ENCODE results near the gene TEX53. TPM values are rescaled to one million over a fixed set of nuclear protein-coding genes. Genes with fewer than 3 reads are reported as not detected.
A peak's percentile ranks its signal among the peaks of the same experiment; 100 is the strongest.

Gene TEX53
- total and polyA plus RNA-seq, 4 donors: not detected

GRCh38 chr9:114608525-114608796 is 49.1 kb downstream of the TEX53 start:
- H3K27me3 ChIP-seq (ENCODE audit: control insufficient read depth in 3 of 3, insufficient read depth in 3 of 3, low read length in 2 of 3): no peaks in the 10 kb centered on the region
- whole genome bisulfite sequencing, 2 donors: 97% methylated on average over 2 of the region's 2 CpGs
- ATAC-seq (ENCODE audit: insufficient read depth, low FRiP score): no peak

GRCh38 chr9:114607671-114608524 is 49.7 kb downstream of the TEX53 start:
- 83 to 85% methylated on average over 6 of the region's 6 CpGs for WGBS, 2 donors
- H3K36me3 ChIP-seq (ENCODE audit: control insufficient read depth in 4 of 4, insufficient read depth in 4 of 4, low read length in 4 of 4): peaks cover 0 to 2% (median 0%) of the 10 kb centered on the region in 4 donors
- H3K9me3 ChIP-seq (ENCODE audit: control insufficient read depth in 4 of 4, insufficient read depth in 3 of 4, low read length in 3 of 4): no peaks in the 10 kb centered on the region
- TF ChIP-seq CTCF (IDR thresholded peaks at IDR 0.05; ENCODE audit: control extremely low read depth, extremely low read depth): no peak
- no peak overlapping the region for H3K9ac ChIP-seq (ENCODE audit: insufficient read depth in 1 of 2, low read length in 2 of 2)
- H3K27me3 ChIP-seq (ENCODE audit: control insufficient read depth in 3 of 3, insufficient read depth in 3 of 3, low read length in 2 of 3): no peaks in the 10 kb centered on the region
- ATAC-seq (ENCODE audit: insufficient read depth, low FRiP score): no peak
- H3K4me3 ChIP-seq: no peak overlapping the region
- H3K4me1 ChIP-seq (ENCODE audit: control insufficient read depth in 5 of 5, insufficient read depth in 5 of 5, low read length in 5 of 5): peaks cover 0 to 22% (median 9%) of the 10 kb centered on the region in 5 donors
- no peak for DNase-seq
- no peak overlapping the region for H3K27ac ChIP-seq (ENCODE audit: low read depth in 1 of 2, low read length in 1 of 2)

More at GRCh38 chr9:114608525-114608796, 49.1 kb downstream of the TEX53 start:
- TF ChIP-seq CTCF (IDR thresholded peaks at IDR 0.05; ENCODE audit: control extremely low read depth, extremely low read depth): no peak
- H3K9ac ChIP-seq (ENCODE audit: insufficient read depth in 1 of 2, low read length in 2 of 2): no peak overlapping the region
- H3K4me3 ChIP-seq: no peak overlapping the region
- H3K36me3 ChIP-seq (ENCODE audit: control insufficient read depth in 4 of 4, insufficient read depth in 4 of 4, low read length in 4 of 4): peaks cover 0 to 3% (median 0%) of the 10 kb centered on the region in 4 donors
- H3K27ac ChIP-seq (ENCODE audit: low read depth in 1 of 2, low read length in 1 of 2): no peak overlapping the region
- H3K4me1 ChIP-seq (ENCODE audit: control insufficient read depth in 5 of 5, insufficient read depth in 5 of 5, low read length in 5 of 5): peaks cover 0 to 22% (median 9%) of the 10 kb centered on the region in 5 donors
- DNase-seq: no peak
- no peaks in the 10 kb centered on the region for H3K9me3 ChIP-seq (ENCODE audit: control insufficient read depth in 4 of 4, insufficient read depth in 3 of 4, low read length in 3 of 4)

- H3K4me3 ChIP-seq: no peak overlapping the region
- no peaks in the 10 kb centered on the region for H3K36me3 ChIP-seq (ENCODE audit: control insufficient read depth in 4 of 4, insufficient read depth in 4 of 4, low read length in 4 of 4)
- DNase-seq: peak; percentile 28 to 54 (median 48)
- H3K4me1 ChIP-seq (ENCODE audit: control insufficient read depth in 5 of 5, insufficient read depth in 5 of 5, low read length in 5 of 5): peaks cover 0 to 10% (median 4%) of the 10 kb centered on the region in 5 donors
- H3K27me3 ChIP-seq (ENCODE audit: control insufficient read depth in 3 of 3, insufficient read depth in 3 of 3, low read length in 2 of 3): no peaks in the 10 kb centered on the region
- TF ChIP-seq CTCF (IDR thresholded peaks at IDR 0.05; ENCODE audit: control extremely low read depth, extremely low read depth): no peak
- H3K9me3 ChIP-seq (ENCODE audit: control insufficient read depth in 4 of 4, insufficient read depth in 3 of 4, low read length in 3 of 4): no peaks in the 10 kb centered on the region
- ATAC-seq (ENCODE audit: insufficient read depth, low FRiP score): no peak
- H3K9ac ChIP-seq (ENCODE audit: insufficient read depth in 1 of 2, low read length in 2 of 2): no peak overlapping the region
- no peak overlapping the region for H3K27ac ChIP-seq (ENCODE audit: low read depth in 1 of 2, low read length in 1 of 2)
These were observed 50.9 kb downstream of the TEX53 start for GRCh38 chr9:114606597-114607207.

Small RNAs within 50 kb of the gene (small RNA-seq; reads per million reads assigned to genes)
- gene RF00019 (ENCODE audit: low replicate concordance): not detected

Other genes with a start within 250 kb of the TEX53 start
- 10 to 100 TPM in 1 of 2 donors, 1 to 10 TPM in 1; 6.6 to 11.7 TPM for gene WHRN, start 152.3 kb downstream of the TEX53 start, total RNA-seq
- gene WHRN, start 152.3 kb downstream of the TEX53 start, polyA plus RNA-seq: 1 to 10 TPM; 3.1 to 4.5 TPM
- gene ATP6V1G1, start 70.0 kb downstream of the TEX53 start, total RNA-seq: 100 to 1,000 TPM; 102 to 187 TPM
- gene ATP6V1G1, start 70.0 kb downstream of the TEX53 start, polyA plus RNA-seq: 100 to 1,000 TPM; 150 to 213 TPM
- 10 to 100 TPM; 12.3 to 21.9 TPM for gene TMEM268, start 46.5 kb downstream of the TEX53 start, total RNA-seq
- gene TMEM268, start 46.5 kb downstream of the TEX53 start, polyA plus RNA-seq: 10 to 100 TPM in 1 of 2 donors, 1 to 10 TPM in 1; 6.8 to 10.1 TPM
- gene TEX48, start 24.4 kb upstream of the TEX53 start, total RNA-seq: not detected
- gene TEX48, start 24.4 kb upstream of the TEX53 start, polyA plus RNA-seq: not detected
- 10 to 100 TPM in 1 of 2 donors, 1 to 10 TPM in 1; 5.6 to 24.5 TPM for gene TNFSF15, start 148.2 kb upstream of the TEX53 start, total RNA-seq
- gene TNFSF15, start 148.2 kb upstream of the TEX53 start, polyA plus RNA-seq: 1 to 10 TPM; 2.0 to 2.7 TPM